Muscle layer of colon (tissue), 2 donors: ENCODE measurements around the gene CDK5RAP2.

Experiments
- H3K27ac ChIP-seq: one replicate; pipeline ENCODE4 v1.7.0; 2013; ENCODE audit warnings: low read depth, mild to moderate bottlenecking, low read length, moderate library complexity
- H3K27me3 ChIP-seq, 2 donors: one replicate each; pipeline ENCODE4 v1.7.0; 2013; ENCODE audit warnings: low read length in 2 of 2, mild to moderate bottlenecking in 2 of 2; ENCODE audit not compliant: insufficient read depth in 2 of 2, control insufficient read depth in 1 of 2
- H3K36me3 ChIP-seq: one replicate; pipeline ENCODE4 v1.7.0; 2013; ENCODE audit warnings: mild to moderate bottlenecking, low read length; ENCODE audit not compliant: insufficient read depth
- H3K4me1 ChIP-seq: one replicate; pipeline ENCODE4 v1.7.0; 2013; ENCODE audit warnings: mild to moderate bottlenecking, low read length; ENCODE audit not compliant: insufficient read depth
- H3K4me3 ChIP-seq, 2 donors: one replicate each; pipeline ENCODE4 v1.7.0; 2013; ENCODE audit warnings: low read length in 2 of 2, low read depth in 1 of 2, mild to moderate bottlenecking in 1 of 2, moderate library complexity in 1 of 2
- H3K9ac ChIP-seq: one replicate; pipeline ENCODE4 v1.7.0; 2013; ENCODE audit warnings: low read length
- H3K9me3 ChIP-seq: one replicate; pipeline ENCODE4 v1.7.0; 2013; ENCODE audit warnings: mild to moderate bottlenecking, low read length
- donor health status: abdominal sarcoma.
- donor health status: Adenocarcinoma of cecum.

CDK5RAP2 gene

GRCh38 chr9:120383999-120384924 lies 195.7 kb downstream of the CDK5RAP2 start:
- H3K9ac ChIP-seq, result no peak overlapping the region
- no peaks in the 10 kb centered on the region for H3K27me3 ChIP-seq
- no peaks in the 10 kb centered on the region for H3K9me3 ChIP-seq
- H3K4me1 ChIP-seq, result peaks cover 6% of the 10 kb centered on the region
- no peak overlapping the region for H3K4me3 ChIP-seq
- peaks cover 7% of the 10 kb centered on the region for H3K36me3 ChIP-seq
- H3K27ac ChIP-seq, result no peak overlapping the region

DNA sequence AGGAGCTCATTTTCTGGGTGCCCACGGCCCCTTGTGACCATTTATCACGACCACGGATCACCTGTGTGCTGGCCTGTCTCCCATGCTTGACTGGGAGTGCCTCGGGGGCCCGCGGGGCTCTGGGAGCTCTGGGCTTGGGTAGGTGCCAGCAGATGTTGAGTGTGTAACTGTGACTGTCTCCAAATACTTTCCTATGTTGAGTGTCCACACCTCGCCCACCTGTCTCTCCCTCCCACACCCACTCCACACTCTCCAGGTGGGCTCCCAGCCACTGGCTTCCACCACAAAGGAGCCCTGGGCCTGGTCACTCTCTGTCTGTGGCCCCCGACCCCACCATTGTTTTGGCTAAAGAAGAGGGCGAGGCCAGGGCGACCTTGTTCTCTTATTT lies 196.4 kb downstream of the CDK5RAP2 start:
- Histone ChIP-seq H3K9ac (no peak overlapping the region), H3K27me3 (no peaks in the 10 kb centered on the region), H3K36me3 (peaks cover 4% of the 10 kb centered on the region), H3K9me3 (no peaks in the 10 kb centered on the region), H3K4me3 (no peak overlapping the region), H3K27ac (no peak overlapping the region), H3K4me1 (peaks cover 6% of the 10 kb centered on the region)

GRCh38 chr9:120382453-120382852 lies 197.5 kb downstream of the CDK5RAP2 start:
- Histone ChIP-seq H3K36me3 (no peaks in the 10 kb centered on the region), H3K9ac (no peak overlapping the region), H3K27me3 (no peaks in the 10 kb centered on the region), H3K9me3 (peaks cover 4% of the 10 kb centered on the region), H3K27ac (no peak overlapping the region), H3K4me3 (no peak overlapping the region), H3K4me1 (peaks cover 6% of the 10 kb centered on the region)

DNA sequence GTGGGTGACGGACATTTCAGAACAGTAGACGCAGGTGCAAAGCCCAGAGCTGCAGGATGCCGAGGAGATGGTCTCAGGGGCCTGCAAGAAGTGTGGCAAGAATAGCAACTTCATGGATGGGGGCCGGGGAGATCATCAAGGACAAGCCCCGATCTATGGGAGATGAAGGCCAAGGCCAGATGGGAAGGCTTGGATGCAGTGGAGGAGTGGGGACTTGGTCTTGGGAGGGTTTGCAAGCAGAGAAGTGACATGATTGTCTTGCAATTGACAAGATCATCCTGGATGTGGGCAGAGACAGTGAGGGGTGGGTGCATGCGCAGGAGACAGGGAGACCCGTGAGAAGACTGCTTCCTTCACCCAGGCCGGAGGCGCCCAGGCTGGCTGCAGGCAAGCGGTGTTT lies 198.1 kb downstream of the CDK5RAP2 start:
- Histone ChIP-seq H3K9me3 (peaks cover 4% of the 10 kb centered on the region), H3K27ac (no peak overlapping the region), H3K4me3 (no peak overlapping the region), H3K27me3 (no peaks in the 10 kb centered on the region), H3K4me1 (peaks cover 6% of the 10 kb centered on the region), H3K36me3 (no peaks in the 10 kb centered on the region), H3K9ac (no peak overlapping the region)

DNA sequence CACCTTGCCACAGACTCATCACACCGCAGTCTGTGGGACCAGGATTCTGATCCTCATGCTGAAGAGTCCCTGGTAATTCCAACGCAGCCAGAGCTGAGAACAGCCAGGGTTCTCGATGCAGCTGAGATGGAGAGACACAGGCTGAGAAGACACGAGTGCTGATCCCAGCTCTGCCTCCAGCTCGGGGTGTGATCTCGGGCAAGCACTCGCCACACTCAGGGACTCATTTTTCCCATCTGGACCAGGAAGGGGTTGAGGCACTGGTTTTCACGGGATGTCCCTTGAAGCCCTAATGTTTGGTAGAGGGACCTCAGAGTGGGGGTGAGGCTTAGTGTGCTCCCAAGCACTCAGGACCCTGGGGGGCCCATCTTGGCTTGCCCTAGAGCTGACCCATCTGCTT lies 200.4 kb downstream of the CDK5RAP2 start:
- Histone ChIP-seq H3K9ac (no peak overlapping the region), H3K9me3 (peaks cover 4% of the 10 kb centered on the region), H3K4me3 (no peak overlapping the region), H3K27me3 (no peaks in the 10 kb centered on the region), H3K27ac (no peak overlapping the region), H3K4me1 (no peaks in the 10 kb centered on the region), H3K36me3 (no peaks in the 10 kb centered on the region)

DNA sequence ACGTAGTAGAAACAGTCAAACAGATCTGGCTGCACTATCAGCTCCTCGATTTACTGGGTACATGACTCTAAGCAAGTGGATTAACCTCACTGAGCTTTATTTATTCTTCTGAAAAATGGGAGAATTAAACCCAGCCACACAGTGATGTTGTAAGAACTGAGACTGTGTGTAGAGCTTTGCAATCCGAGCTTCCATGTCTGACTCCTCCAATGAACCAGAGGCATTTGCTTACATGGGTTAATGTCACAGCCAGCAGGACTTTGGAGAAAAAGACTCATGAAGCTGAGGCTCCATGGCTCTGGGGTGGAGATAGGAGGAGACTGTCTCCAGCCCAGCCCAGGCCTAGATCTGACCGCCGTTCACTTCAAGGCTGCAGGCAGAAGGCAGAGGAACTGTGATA lies 201.3 kb downstream of the CDK5RAP2 start:
- Histone ChIP-seq H3K27ac (no peak overlapping the region), H3K4me3 (no peak overlapping the region), H3K36me3 (no peaks in the 10 kb centered on the region), H3K9me3 (peaks cover 4% of the 10 kb centered on the region), H3K9ac (no peak overlapping the region), H3K27me3 (no peaks in the 10 kb centered on the region), H3K4me1 (no peaks in the 10 kb centered on the region)

- Histone ChIP-seq H3K4me3 (no peak overlapping the region), H3K36me3 (no peaks in the 10 kb centered on the region), H3K9ac (no peak overlapping the region), H3K9me3 (peaks cover 4% of the 10 kb centered on the region), H3K27me3 (no peaks in the 10 kb centered on the region), H3K4me1 (no peaks in the 10 kb centered on the region), H3K27ac (no peak overlapping the region)
Observed at GRCh38 chr9:120377268-120378159, 202.5 kb downstream of the CDK5RAP2 start.

DNA sequence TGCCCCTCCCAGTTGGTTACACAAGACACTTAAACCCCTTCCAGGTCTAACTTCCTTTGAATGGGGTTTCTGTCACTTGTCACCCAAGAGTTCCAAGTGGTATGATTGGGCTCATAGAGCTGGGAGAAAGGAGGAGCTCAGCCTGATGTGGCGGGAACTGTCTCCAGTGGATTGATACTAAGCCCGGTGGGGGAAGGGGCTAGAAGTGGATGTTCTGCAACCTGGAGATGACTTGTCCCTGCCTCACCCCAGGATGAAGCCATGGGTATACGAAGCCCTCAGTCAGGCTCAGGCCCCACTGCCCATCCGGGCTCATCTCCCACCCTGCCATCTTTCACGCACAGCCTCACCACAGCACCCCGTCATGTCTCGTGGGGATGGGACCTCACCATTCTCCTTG lies 203.9 kb downstream of the CDK5RAP2 start:
- Histone ChIP-seq H3K9me3 (peaks cover 4% of the 10 kb centered on the region), H3K27me3 (no peaks in the 10 kb centered on the region), H3K27ac (no peak overlapping the region), H3K4me1 (no peaks in the 10 kb centered on the region), H3K9ac (no peak overlapping the region), H3K36me3 (no peaks in the 10 kb centered on the region), H3K4me3 (no peak overlapping the region)

DNA sequence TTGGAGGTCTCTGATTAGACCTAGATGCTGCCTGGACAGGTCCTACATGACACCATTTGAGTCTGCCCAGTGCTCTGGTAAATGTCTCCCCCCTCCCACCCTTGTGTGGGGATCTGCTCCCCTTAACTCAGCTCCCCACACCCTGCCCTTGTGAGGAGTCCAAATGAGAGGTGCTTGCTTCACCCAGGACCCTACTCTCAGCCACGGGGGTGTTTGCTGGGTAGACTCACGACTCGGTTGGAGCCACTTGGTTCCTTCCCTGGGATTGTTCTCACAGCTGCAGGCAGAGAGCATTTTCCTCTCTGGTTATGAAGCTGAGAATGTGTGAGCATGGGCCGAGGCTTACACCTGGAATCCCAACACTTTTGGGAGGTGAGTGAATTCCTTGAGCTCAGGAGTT lies 204.7 kb downstream of the CDK5RAP2 start:
- H3K9me3 ChIP-seq, result peaks cover 4% of the 10 kb centered on the region
- H3K27me3 ChIP-seq, result no peaks in the 10 kb centered on the region
- no peak overlapping the region for H3K27ac ChIP-seq
- no peaks in the 10 kb centered on the region for H3K4me1 ChIP-seq
- no peak overlapping the region for H3K4me3 ChIP-seq
- no peaks in the 10 kb centered on the region for H3K36me3 ChIP-seq
- H3K9ac ChIP-seq, result no peak overlapping the region

GRCh38 chr9:120374817-120375216 lies 205.2 kb downstream of the CDK5RAP2 start:
- no peaks in the 10 kb centered on the region for H3K27me3 ChIP-seq
- no peak overlapping the region for H3K9ac ChIP-seq
- H3K9me3 ChIP-seq, result peaks cover 4% of the 10 kb centered on the region
- no peaks in the 10 kb centered on the region for H3K36me3 ChIP-seq
- no peak overlapping the region for H3K27ac ChIP-seq
- H3K4me1 ChIP-seq, result no peaks in the 10 kb centered on the region
- H3K4me3 ChIP-seq, result no peak overlapping the region

DNA sequence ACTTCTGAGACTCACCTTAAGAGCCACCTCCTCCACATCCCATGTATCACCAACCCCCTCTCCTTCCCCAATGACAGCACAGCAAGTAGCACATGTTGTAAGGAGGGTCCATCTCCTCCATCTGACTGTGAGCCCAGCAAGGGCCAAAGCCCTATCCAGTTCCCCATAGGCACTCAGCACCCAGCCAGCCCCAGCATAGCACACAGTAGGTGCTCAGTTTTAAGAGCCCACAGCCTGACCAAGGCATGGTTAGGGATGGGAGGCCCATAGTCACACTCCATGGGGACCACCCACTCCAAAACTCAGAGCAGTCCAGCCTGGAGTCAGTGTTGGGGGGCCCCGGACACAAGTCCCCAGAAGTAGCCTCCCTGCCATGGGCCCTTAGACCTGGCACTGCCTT lies 205.7 kb downstream of the CDK5RAP2 start:
- no peaks in the 10 kb centered on the region for H3K27me3 ChIP-seq
- no peak overlapping the region for H3K9ac ChIP-seq
- H3K4me3 ChIP-seq, result no peak overlapping the region
- H3K27ac ChIP-seq, result no peak overlapping the region
- H3K9me3 ChIP-seq, result peaks cover 4% of the 10 kb centered on the region
- no peaks in the 10 kb centered on the region for H3K36me3 ChIP-seq
- H3K4me1 ChIP-seq, result no peaks in the 10 kb centered on the region
